ENCODE measurements around the gene GMCL2.

DNA sequence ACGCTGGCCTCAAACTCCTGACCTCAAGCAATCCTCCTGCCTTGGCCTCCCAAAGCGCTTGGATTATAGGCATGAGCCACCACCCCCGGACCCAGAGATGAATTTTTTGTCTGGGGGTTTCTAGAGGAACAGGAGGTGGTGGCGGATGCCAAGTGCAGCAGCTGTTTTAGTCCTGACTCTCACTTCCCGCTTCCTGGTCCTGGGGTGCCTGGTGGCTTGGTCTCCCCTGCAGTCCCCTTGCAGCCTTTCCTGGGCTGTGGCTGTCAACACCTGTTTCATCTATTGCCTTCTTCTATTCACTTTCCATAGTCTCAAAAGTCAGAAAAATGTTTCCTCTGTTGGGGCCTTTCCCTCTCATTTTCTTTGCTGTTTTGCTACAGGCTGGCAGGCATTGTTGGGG is 27.0 kb downstream of the GMCL2 start:
- TF ChIP-seq CTCF (conservative IDR thresholded peaks at IDR 0.05), result no peak
- no peak for TF ChIP-seq ZFX (IDR thresholded peaks at IDR 0.05)

Measured in C4-2B (cell line).